HT-29 (cell line): ENCODE results near the gene TBC1D4. TPM values are rescaled to one million over a fixed set of nuclear protein-coding genes. Genes with fewer than 3 reads are reported as not detected.
"Not testable (repeated sequence)": the region's sequence is repeated elsewhere in the genome, so short reads cannot be mapped to it uniquely, and the experiment has no call there.

ENCODE experiments used
- DNase-seq: peaks from one replicate; pipeline ENCODE4 v3.0.0-alpha.2; 2015; ENCODE audit warnings: low spot score
- total RNA-seq: library from RNA; depleted of rRNA; stranded (reverse); fragments of >200 nt; shearing (Covaris generic); gene quantifications from 2 replicates; pipeline ENCODE4 v1.2.3, GENCODE V29; 2014

Gene TBC1D4
- total RNA-seq, 1 experiment from 2014 or later = 29.0 TPM

- DNase-seq = no peak
Measured at GRCh38 chr13:75455962-75456361, 26.0 kb downstream of the TBC1D4 start.

- DNase-seq = no peak
Measured at GRCh38 chr13:75454497-75454896, 27.5 kb downstream of the TBC1D4 start.

- no peak for DNase-seq
Measured at GRCh38 chr13:75452564-75452963, 29.4 kb downstream of the TBC1D4 start.

DNA sequence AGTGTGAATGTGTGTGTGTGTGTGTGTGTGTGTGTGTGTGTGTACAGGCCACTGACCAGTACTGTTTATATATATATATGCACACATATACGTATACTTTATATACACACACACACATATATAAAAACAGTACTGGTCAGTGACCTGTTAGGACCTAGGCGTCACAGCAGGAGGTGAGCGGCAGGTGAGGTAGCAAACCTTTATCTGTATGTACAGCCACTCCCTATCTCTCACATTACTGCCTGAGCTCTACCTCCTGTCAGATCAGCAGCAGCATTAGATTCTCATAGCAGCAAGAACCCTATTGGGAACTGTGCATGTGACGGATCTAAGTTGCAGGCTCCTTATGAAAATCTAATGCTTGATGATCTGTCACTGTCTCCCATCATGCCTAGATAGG lies 34.5 kb downstream of the TBC1D4 start:
- no peak for DNase-seq

- no peak for DNase-seq
Measured at GRCh38 chr13:75446874-75447273, 35.1 kb downstream of the TBC1D4 start.

DNA sequence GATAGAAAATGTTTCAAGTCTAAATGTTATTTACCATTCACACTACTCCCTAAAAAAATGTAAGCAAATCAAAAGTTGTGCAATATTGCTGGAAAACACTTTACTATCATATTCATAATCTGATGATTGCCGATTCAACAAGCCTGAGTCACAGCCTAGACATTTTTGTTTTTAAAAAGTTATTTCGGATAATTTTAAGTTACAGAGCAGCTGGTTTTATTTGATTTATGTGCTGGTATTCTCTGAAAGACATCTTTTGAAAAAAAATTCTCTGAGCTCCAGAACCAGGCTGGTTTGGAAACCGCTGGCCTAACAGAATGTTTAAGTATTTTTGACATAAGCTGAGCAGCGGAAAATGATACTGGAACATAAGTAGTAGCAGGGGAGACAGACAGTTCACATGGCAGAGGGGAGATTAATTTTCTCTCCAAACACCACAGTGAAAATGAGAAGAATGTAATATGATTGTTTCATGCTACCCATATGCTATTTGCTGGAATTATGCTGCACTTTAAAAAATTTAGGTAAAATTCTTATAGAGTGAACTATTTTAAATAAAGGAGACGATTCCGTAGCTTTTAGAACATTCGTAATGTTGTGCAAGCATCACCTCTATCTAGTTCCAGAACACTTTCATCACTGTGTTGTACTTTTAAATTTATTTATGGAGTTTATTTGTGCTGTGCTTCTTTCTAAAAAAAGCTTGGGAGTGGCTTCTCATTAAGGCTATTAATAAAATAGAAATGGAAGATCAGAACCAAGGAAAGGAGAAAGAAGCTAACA lies 36.1 kb downstream of the TBC1D4 start:
- no peak for DNase-seq

- DNase-seq = no peak
Measured at GRCh38 chr13:75444016-75444415, 38.0 kb downstream of the TBC1D4 start.

DNA sequence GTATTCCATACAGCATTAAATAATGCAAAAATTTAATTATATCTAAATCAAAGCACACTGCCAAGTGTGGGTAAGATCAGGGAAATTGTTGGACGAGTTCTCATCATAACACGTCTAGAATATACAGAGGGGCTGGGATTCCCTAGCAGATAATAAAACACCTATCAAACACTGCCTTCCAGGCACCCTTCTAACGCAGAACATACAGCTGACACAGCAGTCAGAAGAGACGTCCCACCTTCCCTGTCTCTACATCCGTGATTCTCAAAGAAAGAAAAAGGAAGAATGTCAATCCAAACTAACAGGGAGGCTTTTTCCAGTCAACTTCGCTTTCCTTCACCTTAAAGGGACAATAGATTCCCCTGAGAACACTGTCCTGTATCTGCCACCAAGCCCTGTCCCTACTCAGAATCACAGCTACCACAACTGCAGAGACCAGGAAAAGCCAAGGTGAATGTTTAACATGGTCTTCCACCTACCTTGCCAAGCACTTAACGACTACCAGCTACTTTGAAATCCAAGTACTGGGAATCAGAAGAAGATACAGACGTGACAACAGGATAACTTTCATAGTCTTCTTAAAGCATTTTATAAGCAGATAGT lies 38.5 kb downstream of the TBC1D4 start:
- DNase-seq = no peak

DNA sequence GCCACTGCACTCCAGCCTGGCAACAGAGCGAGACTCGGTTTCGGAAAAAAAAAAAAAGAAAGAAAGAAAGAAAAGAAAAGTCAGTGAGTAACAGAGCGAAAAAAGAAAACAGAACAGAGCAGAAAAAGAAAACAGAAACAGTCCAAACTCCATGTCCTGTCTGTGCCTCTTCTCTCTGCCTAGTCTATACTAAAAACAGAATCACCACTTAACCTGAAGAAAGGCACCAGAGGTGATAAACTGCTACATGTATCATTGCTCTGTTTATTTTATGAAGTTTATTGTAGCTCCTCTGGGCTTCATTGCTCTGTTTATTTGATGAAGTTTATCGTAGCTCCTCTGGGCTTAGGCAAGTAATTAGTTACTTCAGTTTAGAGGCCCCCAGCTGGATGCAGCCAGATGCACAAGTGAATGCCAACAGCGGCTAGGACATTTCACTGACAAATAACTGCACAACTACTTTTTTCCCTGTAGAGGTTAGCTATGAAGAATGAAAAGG lies 39.2 kb downstream of the TBC1D4 start:
- no peak for DNase-seq

- DNase-seq = peak; percentile 81
Measured at GRCh38 chr13:75440100-75440499, 41.9 kb downstream of the TBC1D4 start.

GRCh38 chr13:75437582-75438318 lies 44.2 kb downstream of the TBC1D4 start:
- DNase-seq = no peak

GRCh38 chr13:75434126-75434525 lies 47.8 kb downstream of the TBC1D4 start:
- DNase-seq = not testable (repeated sequence)

- DNase-seq = peak; percentile 65
Measured at GRCh38 chr13:75432811-75433244, 49.1 kb downstream of the TBC1D4 start.

- DNase-seq = peak; percentile 25
Measured at GRCh38 chr13:75432045-75432444, 49.9 kb downstream of the TBC1D4 start.

GRCh38 chr13:75430436-75431209 lies 51.3 kb downstream of the TBC1D4 start:
- no peak for DNase-seq

DNA sequence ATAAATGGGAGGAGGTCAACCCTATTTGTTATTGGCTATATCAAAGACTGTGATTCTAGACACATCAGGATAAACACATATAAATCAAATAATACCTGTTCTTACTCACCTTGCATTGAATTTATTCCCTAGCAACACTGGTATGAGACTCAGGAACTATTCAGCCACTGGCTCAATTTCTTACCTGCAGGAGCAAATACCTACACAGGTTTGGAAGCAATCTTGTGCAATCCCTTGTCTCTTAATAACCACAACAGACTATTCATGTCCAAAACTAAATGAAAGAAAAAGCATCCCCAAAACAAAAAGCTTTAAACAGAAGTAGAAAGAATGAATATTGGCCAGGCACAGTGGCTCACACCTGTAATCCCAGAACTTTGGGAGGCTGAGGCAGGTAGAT lies 55.5 kb downstream of the TBC1D4 start:
- DNase-seq = no peak

- no peak for DNase-seq
Measured at GRCh38 chr13:75425216-75426009, 56.6 kb downstream of the TBC1D4 start.

DNA sequence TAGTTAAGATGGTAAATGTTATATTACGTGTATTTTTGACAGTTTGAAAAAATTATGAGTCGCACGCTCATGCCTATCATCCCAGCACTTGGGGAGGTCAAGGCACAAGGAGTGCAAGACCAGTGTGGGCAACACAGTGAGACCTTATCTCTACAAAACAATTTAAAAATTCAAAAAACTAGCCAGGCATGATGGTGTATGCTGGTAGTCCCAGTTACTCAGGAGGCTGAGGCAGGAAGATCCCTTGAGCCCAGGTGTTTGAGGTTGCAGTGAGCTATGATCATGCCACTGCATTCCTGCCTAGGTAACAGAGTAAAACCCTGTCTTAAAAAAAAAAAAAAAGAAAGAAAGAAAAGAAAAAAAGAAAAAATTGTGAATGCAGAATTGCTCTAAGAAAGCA lies 58.0 kb downstream of the TBC1D4 start:
- no peak for DNase-seq

DNA sequence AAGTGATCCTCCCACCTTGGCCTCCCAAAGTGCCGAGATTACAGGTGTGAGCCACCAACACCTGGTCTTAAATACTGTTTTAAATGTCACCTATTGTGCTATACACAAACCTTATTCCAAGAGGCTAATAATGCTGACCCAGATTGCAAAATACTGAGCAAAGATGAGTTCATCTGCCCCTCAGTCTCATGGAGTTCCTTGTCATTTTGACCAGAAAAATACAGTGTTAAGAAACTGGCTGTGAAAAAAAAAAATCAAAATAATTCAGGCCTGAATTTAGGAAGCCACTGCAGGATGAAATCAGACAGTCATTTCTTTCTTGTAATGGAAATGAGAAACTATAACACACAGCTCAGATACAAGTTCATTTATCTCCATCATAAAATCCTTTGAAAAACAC lies 59.9 kb downstream of the TBC1D4 start:
- DNase-seq = no peak

- no peak for DNase-seq
Measured at GRCh38 chr13:75421133-75421532, 60.8 kb downstream of the TBC1D4 start.

GRCh38 chr13:75419656-75420055 lies 62.3 kb downstream of the TBC1D4 start:
- DNase-seq = no peak
